Left ventricle myocardium inferior (tissue), 1 donor: ENCODE measurements around the gene RALBP1. TPM values are rescaled to one million over a fixed set of nuclear protein-coding genes. Genes with fewer than 3 reads are reported as not detected.
"Not testable (repeated sequence)": the region's sequence is repeated elsewhere in the genome, so short reads cannot be mapped to it uniquely, and the experiment has no call there.

Experiments used
- DNase-seq: peaks from one replicate; pipeline ENCODE4 v3.0.0-alpha.2; 2020
- H3K27ac ChIP-seq: fragments of 200-600 bp; replicated peaks from 2 replicates; pipeline ENCODE4 v1.8.0; 2021
- H3K27me3 ChIP-seq: fragments of 200-600 bp; 2 replicates; pipeline ENCODE4 v1.8.0; 2021; ENCODE audit warnings: low read depth
- H3K36me3 ChIP-seq: fragments of 200-600 bp; 2 replicates; pipeline ENCODE4 v1.8.0; 2021
- H3K4me1 ChIP-seq: fragments of 200-600 bp; 2 replicates; pipeline ENCODE4 v1.8.0; 2021
- H3K4me3 ChIP-seq: fragments of 200-600 bp; 2 replicates; pipeline ENCODE4 v1.8.0; 2021; ENCODE audit warnings: mild to moderate bottlenecking, moderate library complexity
- H3K9me3 ChIP-seq: fragments of 200-600 bp; replicated peaks from 2 replicates; pipeline ENCODE4 v1.8.0; 2021
- CTCF ChIP-seq: fragments of 200-600 bp; IDR thresholded peaks from 2 replicates; pipeline ENCODE4 v1.8.0; 2021; ENCODE audit warnings: antibody characterized with exemption, mild to moderate bottlenecking, borderline replicate concordance
- intact Hi-C: fragments of 100-400 bp; cut with micrococcal nuclease; formaldehyde crosslinking; loops from one replicate; pipeline ENCODE4 v1.11.0; 2022
- total RNA-seq: library from RNA; stranded (reverse); fragmentation: NEBNext Ultra II Directional; extraction: Animal tissue kit (Norgen Biotek cat#: 25700); gene quantifications from one replicate; pipeline ENCODE4 v1.2.1, GENCODE V29; 2021
- donor health status: DM: no; HTN: yes; CAD: no; lungs with severe emphysema.

Gene RALBP1
- total RNA-seq, 1 donor from 2014 or later: 46.2 TPM

GRCh38 chr18:9482790-9483189 lies 7.5 kb downstream of the RALBP1 start:
- peaks cover 13% of the 10 kb centered on the region for H3K36me3 ChIP-seq
- peaks cover 11% of the 10 kb centered on the region for H3K4me1 ChIP-seq
- no peak overlapping the region for H3K4me3 ChIP-seq
- no peak for TF ChIP-seq CTCF
- no peak overlapping the region for H3K27ac ChIP-seq
- DNase-seq: no peak
- intact Hi-C loops: no loop called here
- H3K9me3 ChIP-seq: peaks cover 7% of the 10 kb centered on the region
- H3K27me3 ChIP-seq: no peaks in the 10 kb centered on the region

- peaks cover 11% of the 10 kb centered on the region for H3K9me3 ChIP-seq
- intact Hi-C loops: no loop called here
- no peak overlapping the region for H3K27ac ChIP-seq
- no peak overlapping the region for H3K4me3 ChIP-seq
- no peak for TF ChIP-seq CTCF
- peaks cover 9% of the 10 kb centered on the region for H3K36me3 ChIP-seq
- no peaks in the 10 kb centered on the region for H3K27me3 ChIP-seq
- no peak for DNase-seq
- peaks cover 11% of the 10 kb centered on the region for H3K4me1 ChIP-seq
Measured at GRCh38 chr18:9483526-9483925, 8.2 kb downstream of the RALBP1 start.

- H3K4me1 ChIP-seq: peaks cover 11% of the 10 kb centered on the region
Measured at GRCh38 chr18:9484856-9485255, 9.5 kb downstream of the RALBP1 start.

GRCh38 chr18:9488538-9488937 lies 13.2 kb downstream of the RALBP1 start:
- H3K4me1 ChIP-seq: no peaks in the 10 kb centered on the region
- no peaks in the 10 kb centered on the region for H3K36me3 ChIP-seq
- H3K9me3 ChIP-seq: peaks cover 14% of the 10 kb centered on the region
- no peak for DNase-seq
- no peak for TF ChIP-seq CTCF
- no peak overlapping the region for H3K27ac ChIP-seq
- intact Hi-C loops: no loop called here
- H3K27me3 ChIP-seq: no peaks in the 10 kb centered on the region
- H3K4me3 ChIP-seq: no peak overlapping the region

More at GRCh38 chr18:9484856-9485255, 9.5 kb downstream of the RALBP1 start:
- intact Hi-C loops, H3K4me3 ChIP-seq, H3K36me3 ChIP-seq, H3K27me3 ChIP-seq, DNase-seq, H3K27ac ChIP-seq: not testable (repeated sequence)
- H3K9me3 ChIP-seq: peaks cover 11% of the 10 kb centered on the region

- Histone ChIP-seq H3K27ac (no peak overlapping the region), H3K27me3 (no peaks in the 10 kb centered on the region), H3K4me1 (peaks cover 13% of the 10 kb centered on the region), H3K9me3 (peaks cover 3% of the 10 kb centered on the region), H3K4me3 (no peak overlapping the region), H3K36me3 (no peaks in the 10 kb centered on the region)
- no peak for TF ChIP-seq CTCF
- intact Hi-C loops: no loop called here
- no peak for DNase-seq
Measured at GRCh38 chr18:9494778-9495331, 19.5 kb downstream of the RALBP1 start.

- no peak for DNase-seq
- Histone ChIP-seq H3K27ac (no peak overlapping the region), H3K36me3 (no peaks in the 10 kb centered on the region), H3K4me3 (no peak overlapping the region), H3K27me3 (no peaks in the 10 kb centered on the region), H3K4me1 (peaks cover 13% of the 10 kb centered on the region), H3K9me3 (peaks cover 3% of the 10 kb centered on the region)
- no peak for TF ChIP-seq CTCF
- intact Hi-C loops: no loop called here
Measured at GRCh38 chr18:9495465-9495864, 20.2 kb downstream of the RALBP1 start.
